GM12892 (cell line): ENCODE measurements around the gene ARHGEF10L.

ENCODE experiments used
- POLR2A ChIP-seq: IDR thresholded peaks from 2 replicates; pipeline ENCODE4 v1.6.1; 2011; ENCODE audit warnings: low read depth, low read length, control low read depth
- POLR2AphosphoS5 ChIP-seq: IDR thresholded peaks from 2 replicates; pipeline ENCODE4 v1.6.1; 2011; ENCODE audit warnings: low read depth, low read length, control low read depth

DNA sequence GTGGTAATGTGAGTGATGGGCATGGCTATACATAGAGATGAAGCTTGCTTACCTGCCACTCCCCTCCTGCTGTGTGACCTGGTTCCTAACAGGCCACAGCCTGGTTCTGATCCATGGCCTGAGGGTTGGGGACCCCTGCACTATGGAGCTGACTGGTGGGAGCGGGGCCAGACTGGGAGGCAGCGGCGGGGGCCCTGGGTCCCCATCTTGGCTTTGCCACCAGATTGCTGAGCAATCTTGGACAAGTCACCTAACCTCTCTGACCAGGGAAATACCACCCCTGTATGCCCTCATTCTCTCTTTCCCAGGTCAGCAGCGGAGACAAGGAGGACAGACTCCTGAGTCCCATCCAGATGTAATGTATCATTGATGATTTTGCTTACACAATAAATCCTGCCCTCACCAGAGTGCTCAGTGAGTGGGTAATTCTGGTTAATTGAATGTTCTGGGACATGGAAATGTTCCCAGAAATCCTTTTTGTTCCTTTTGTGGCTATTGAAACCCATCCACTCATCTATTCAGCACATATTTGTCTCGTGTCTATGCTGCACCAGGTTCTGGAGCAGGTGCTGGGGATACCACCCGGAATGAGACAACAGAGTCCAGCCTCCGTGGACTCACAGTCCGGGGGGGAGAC is 4.1 kb upstream of the ARHGEF10L start:
- TF ChIP-seq POLR2A (no peak), POLR2AphosphoS5 (no peak)
